OCI-LY1 (cell line): ENCODE results near the gene LECT2.

ENCODE experiments used
- EZH2 ChIP-seq: fragments of 200-600 bp; sonication (generic), shearing (Covaris generic); IDR thresholded peaks from 2 replicates; pipeline ENCODE4 v1.8.0; 2017; ENCODE audit warnings: borderline replicate concordance, mixed run types, mild to moderate bottlenecking, antibody characterized with exemption, low read length, moderate library complexity, mixed read lengths
- TF ChIP-seq, protein P1 (sequence below): fragments of 200-600 bp; sonication (generic), shearing (Covaris generic); IDR thresholded peaks from 2 replicates; pipeline ENCODE4 v1.5.1; 2017; ENCODE audit warnings: mild to moderate bottlenecking, antibody characterized with exemption, low read length, moderate library complexity, mixed read lengths

DNA sequence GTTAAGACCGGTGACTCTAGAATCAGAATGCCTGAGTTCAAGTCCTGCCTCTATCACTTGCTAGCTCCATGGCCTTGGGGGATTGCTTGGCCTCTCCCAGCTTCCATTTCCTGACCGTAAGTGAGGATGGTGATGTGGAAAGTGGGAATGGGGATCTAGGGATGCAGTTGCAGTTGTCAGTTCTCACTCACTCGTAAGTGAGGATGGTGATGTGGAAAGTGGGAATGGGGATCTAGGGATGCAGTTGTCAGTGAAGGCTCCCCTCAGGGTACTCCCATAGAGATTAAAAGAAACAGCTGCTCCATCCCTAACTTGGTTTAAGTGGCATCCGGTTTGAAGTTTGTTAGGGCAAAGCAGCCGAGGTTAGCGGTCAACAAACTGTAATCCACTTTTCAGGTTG, 56.1 kb downstream of the LECT2 start:
- TF ChIP-seq, protein P1, sequence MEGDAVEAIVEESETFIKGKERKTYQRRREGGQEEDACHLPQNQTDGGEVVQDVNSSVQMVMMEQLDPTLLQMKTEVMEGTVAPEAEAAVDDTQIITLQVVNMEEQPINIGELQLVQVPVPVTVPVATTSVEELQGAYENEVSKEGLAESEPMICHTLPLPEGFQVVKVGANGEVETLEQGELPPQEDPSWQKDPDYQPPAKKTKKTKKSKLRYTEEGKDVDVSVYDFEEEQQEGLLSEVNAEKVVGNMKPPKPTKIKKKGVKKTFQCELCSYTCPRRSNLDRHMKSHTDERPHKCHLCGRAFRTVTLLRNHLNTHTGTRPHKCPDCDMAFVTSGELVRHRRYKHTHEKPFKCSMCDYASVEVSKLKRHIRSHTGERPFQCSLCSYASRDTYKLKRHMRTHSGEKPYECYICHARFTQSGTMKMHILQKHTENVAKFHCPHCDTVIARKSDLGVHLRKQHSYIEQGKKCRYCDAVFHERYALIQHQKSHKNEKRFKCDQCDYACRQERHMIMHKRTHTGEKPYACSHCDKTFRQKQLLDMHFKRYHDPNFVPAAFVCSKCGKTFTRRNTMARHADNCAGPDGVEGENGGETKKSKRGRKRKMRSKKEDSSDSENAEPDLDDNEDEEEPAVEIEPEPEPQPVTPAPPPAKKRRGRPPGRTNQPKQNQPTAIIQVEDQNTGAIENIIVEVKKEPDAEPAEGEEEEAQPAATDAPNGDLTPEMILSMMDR, result no peak
- no peak for TF ChIP-seq EZH2
